Activated T-cell treated with anti-CD3 and anti-CD28 coated beads, Interleukin-2, amount 50 U/mL, for 1 hour (primary cell): ENCODE results near the gene ZKSCAN3.
"Not testable (repeated sequence)": the region's sequence is repeated elsewhere in the genome, so short reads cannot be mapped to it uniquely, and the experiment has no call there.

Experiments
- DNase-seq: peaks from one replicate; pipeline ENCODE4 v3.0.0-alpha.2; 2020

ZKSCAN3 gene

GRCh38 chr6:28343898-28344677, 5.7 kb upstream of the ZKSCAN3 start:
- DNase-seq = no peak

GRCh38 chr6:28345201-28345600, 4.5 kb upstream of the ZKSCAN3 start:
- no peak for DNase-seq

GRCh38 chr6:28347119-28347518, 2.6 kb upstream of the ZKSCAN3 start:
- no peak for DNase-seq

- no peak for DNase-seq
Measured at GRCh38 chr6:28349344-28349891, 329 bp upstream of the ZKSCAN3 start.

GRCh38 chr6:28351087-28351486, 1.3 kb downstream of the ZKSCAN3 start:
- no peak for DNase-seq

- DNase-seq = no peak
Measured at GRCh38 chr6:28351493-28351925, 1.8 kb downstream of the ZKSCAN3 start.

- no peak for DNase-seq
Measured at GRCh38 chr6:28353356-28353755, 3.6 kb downstream of the ZKSCAN3 start.

GRCh38 chr6:28353981-28354676, 4.4 kb downstream of the ZKSCAN3 start:
- no peak for DNase-seq

GRCh38 chr6:28354688-28355554, 5.2 kb downstream of the ZKSCAN3 start:
- no peak for DNase-seq

GRCh38 chr6:28355743-28356665, 6.3 kb downstream of the ZKSCAN3 start:
- DNase-seq = peak; percentile 65

GRCh38 chr6:28356666-28357020, 6.9 kb downstream of the ZKSCAN3 start:
- DNase-seq = no peak

- no peak for DNase-seq
Measured at GRCh38 chr6:28357036-28357435, 7.3 kb downstream of the ZKSCAN3 start.

- not testable (repeated sequence) for DNase-seq
Measured at GRCh38 chr6:28359562-28359961, 9.8 kb downstream of the ZKSCAN3 start.

- no peak for DNase-seq
Measured at GRCh38 chr6:28360961-28361360, 11.2 kb downstream of the ZKSCAN3 start.

- not testable (repeated sequence) for DNase-seq
Measured at GRCh38 chr6:28365590-28365989, 15.8 kb downstream of the ZKSCAN3 start.

GRCh38 chr6:28368522-28368921, 18.8 kb downstream of the ZKSCAN3 start:
- no peak for DNase-seq

GRCh38 chr6:28369463-28369862, 19.7 kb downstream of the ZKSCAN3 start:
- no peak for DNase-seq

- DNase-seq = no peak
Measured at GRCh38 chr6:28370440-28370839, 20.7 kb downstream of the ZKSCAN3 start.

- DNase-seq = no peak
Measured at GRCh38 chr6:28371280-28371679, 21.5 kb downstream of the ZKSCAN3 start.

- DNase-seq = no peak
Measured at GRCh38 chr6:28371706-28372451, 22.1 kb downstream of the ZKSCAN3 start.

GRCh38 chr6:28373925-28374324, 24.2 kb downstream of the ZKSCAN3 start:
- no peak for DNase-seq
